ENCODE results near the gene SMIM44.

The SMIM44 gene

GRCh38 chr19:3493651-3494050 is 10.4 kb upstream of the SMIM44 start:
- DNase-seq (ENCODE audit: low read depth), result no peak
- no peak overlapping the region for H3K4me3 ChIP-seq (ENCODE audit: control insufficient read depth, low read depth, low read length)
- TF ChIP-seq CTCF (conservative IDR thresholded peaks at IDR 0.05; ENCODE audit: control insufficient read depth, insufficient read depth, low read depth, low read length), result no peak

GRCh38 chr19:3492919-3493318 is 9.7 kb upstream of the SMIM44 start:
- DNase-seq (ENCODE audit: low read depth), result no peak
- no peak for TF ChIP-seq CTCF (conservative IDR thresholded peaks at IDR 0.05; ENCODE audit: control insufficient read depth, insufficient read depth, low read depth, low read length)
- no peak overlapping the region for H3K4me3 ChIP-seq (ENCODE audit: control insufficient read depth, low read depth, low read length)

- no peak for DNase-seq (ENCODE audit: low read depth)
- no peak overlapping the region for H3K4me3 ChIP-seq (ENCODE audit: control insufficient read depth, low read depth, low read length)
- TF ChIP-seq CTCF (conservative IDR thresholded peaks at IDR 0.05; ENCODE audit: control insufficient read depth, insufficient read depth, low read depth, low read length), result no peak
Observed at GRCh38 chr19:3492131-3492839, 9.0 kb upstream of the SMIM44 start.

GRCh38 chr19:3491396-3492119 is 8.3 kb upstream of the SMIM44 start:
- no peak overlapping the region for H3K4me3 ChIP-seq (ENCODE audit: control insufficient read depth, low read depth, low read length)
- DNase-seq (ENCODE audit: low read depth), result no peak
- TF ChIP-seq CTCF (conservative IDR thresholded peaks at IDR 0.05; ENCODE audit: control insufficient read depth, insufficient read depth, low read depth, low read length), result no peak

GRCh38 chr19:3482507-3483225 is 575 bp downstream of the SMIM44 start:
- DNase-seq (ENCODE audit: low read depth), result no peak
- no peak for TF ChIP-seq CTCF (conservative IDR thresholded peaks at IDR 0.05; ENCODE audit: control insufficient read depth, insufficient read depth, low read depth, low read length)
- no peak overlapping the region for H3K4me3 ChIP-seq (ENCODE audit: control insufficient read depth, low read depth, low read length)

GRCh38 chr19:3481241-3482090 is 1.8 kb downstream of the SMIM44 start:
- DNase-seq (ENCODE audit: low read depth), result no peak
- no peak for TF ChIP-seq CTCF (conservative IDR thresholded peaks at IDR 0.05; ENCODE audit: control insufficient read depth, insufficient read depth, low read depth, low read length)
- no peak overlapping the region for H3K4me3 ChIP-seq (ENCODE audit: control insufficient read depth, low read depth, low read length)
